ENCODE measurements around the gene RNF111. TPM values are rescaled to one million over a fixed set of nuclear protein-coding genes. Genes with fewer than 3 reads are reported as not detected.

RNF111 gene
- total and polyA plus RNA-seq, 2 of the 13 experiments (the other 11 are each of a cell fraction or from before 2014, with no cell fraction given), result 12.1 to 23.1 TPM

GRCh38 chr15:58987491-58988005, at the start of gene RNF111 (continued):
- no peak for TF ChIP-seq MAZ (IDR thresholded peaks at IDR 0.05; ENCODE audit: borderline replicate concordance, low read depth, low read length)
- TF ChIP-seq MAZ (CRISPR knock-in tag; IDR thresholded peaks at IDR 0.05; ENCODE audit: low read depth), result peak; percentile 2; the same call in 1 of the 2 replicates
- TF ChIP-seq ZNF781 (CRISPR knock-in tag; IDR thresholded peaks at IDR 0.05; ENCODE audit: borderline replicate concordance, not compliant biosample characterization), result no peak
- no peak for TF ChIP-seq ZNF451 (CRISPR knock-in tag; IDR thresholded peaks at IDR 0.05)
- no peak for TF ChIP-seq ZNF615 (CRISPR knock-in tag; IDR thresholded peaks at IDR 0.05; ENCODE audit: borderline replicate concordance)
- no peak for TF ChIP-seq NR2F6 (IDR thresholded peaks at IDR 0.05)
- no peak for TF ChIP-seq NR2F6 (CRISPR knock-in tag; IDR thresholded peaks at IDR 0.05)
- no peak for TF ChIP-seq NAIF1 (CRISPR knock-in tag; IDR thresholded peaks at IDR 0.05; ENCODE audit: borderline replicate concordance)
- TF ChIP-seq GABPB1 (CRISPR knock-in tag; IDR thresholded peaks at IDR 0.05), result peak; percentile 68
- TF ChIP-seq, protein P1, sequence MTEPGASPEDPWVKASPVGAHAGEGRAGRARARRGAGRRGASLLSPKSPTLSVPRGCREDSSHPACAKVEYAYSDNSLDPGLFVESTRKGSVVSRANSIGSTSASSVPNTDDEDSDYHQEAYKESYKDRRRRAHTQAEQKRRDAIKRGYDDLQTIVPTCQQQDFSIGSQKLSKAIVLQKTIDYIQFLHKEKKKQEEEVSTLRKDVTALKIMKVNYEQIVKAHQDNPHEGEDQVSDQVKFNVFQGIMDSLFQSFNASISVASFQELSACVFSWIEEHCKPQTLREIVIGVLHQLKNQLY (CRISPR knock-in tag; IDR thresholded peaks at IDR 0.05), result no peak
- 0 out of 2 replicates have a peak, but pooled peaks have one; percentile 29 for TF ChIP-seq ZNF891 (CRISPR knock-in tag; IDR thresholded peaks at IDR 0.05)
- TF ChIP-seq RARG (CRISPR knock-in tag; IDR thresholded peaks at IDR 0.05; ENCODE audit: low read depth), result no peak
- TF ChIP-seq ZSCAN22 (CRISPR knock-in tag; IDR thresholded peaks at IDR 0.05), result no peak
- no peak for TF ChIP-seq ZNF672 (CRISPR knock-in tag; IDR thresholded peaks at IDR 0.05)
- TF ChIP-seq ZNF629 (CRISPR knock-in tag; conservative IDR thresholded peaks at IDR 0.05), result no peak
- TF ChIP-seq, protein P2, sequence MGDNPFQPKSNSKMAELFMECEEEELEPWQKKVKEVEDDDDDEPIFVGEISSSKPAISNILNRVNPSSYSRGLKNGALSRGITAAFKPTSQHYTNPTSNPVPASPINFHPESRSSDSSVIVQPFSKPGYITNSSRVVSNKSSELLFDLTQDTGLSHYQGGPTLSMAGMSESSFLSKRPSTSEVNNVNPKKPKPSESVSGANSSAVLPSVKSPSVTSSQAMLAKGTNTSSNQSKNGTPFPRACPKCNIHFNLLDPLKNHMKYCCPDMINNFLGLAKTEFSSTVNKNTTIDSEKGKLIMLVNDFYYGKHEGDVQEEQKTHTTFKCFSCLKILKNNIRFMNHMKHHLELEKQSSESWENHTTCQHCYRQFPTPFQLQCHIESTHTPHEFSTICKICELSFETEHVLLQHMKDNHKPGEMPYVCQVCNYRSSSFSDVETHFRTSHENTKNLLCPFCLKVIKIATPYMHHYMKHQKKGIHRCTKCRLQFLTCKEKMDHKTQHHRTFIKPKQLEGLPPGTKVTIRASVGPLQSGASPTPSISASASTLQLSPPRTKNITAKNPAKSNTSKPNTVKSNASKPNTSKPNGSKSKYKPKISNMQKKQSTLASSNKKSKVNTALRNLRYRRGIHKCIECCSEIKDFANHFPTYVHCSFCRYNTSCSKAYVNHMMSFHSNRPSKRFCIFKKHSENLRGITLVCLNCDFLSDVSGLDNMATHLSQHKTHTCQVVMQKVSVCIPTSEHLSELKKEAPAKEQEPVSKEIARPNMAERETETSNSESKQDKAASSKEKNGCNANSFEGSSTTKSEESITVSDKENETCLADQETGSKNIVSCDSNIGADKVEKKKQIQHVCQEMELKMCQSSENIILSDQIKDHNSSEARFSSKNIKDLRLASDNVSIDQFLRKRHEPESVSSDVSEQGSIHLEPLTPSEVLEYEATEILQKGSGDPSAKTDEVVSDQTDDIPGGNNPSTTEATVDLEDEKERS (CRISPR knock-in tag; IDR thresholded peaks at IDR 0.05), result no peak
- TF ChIP-seq, protein P3, sequence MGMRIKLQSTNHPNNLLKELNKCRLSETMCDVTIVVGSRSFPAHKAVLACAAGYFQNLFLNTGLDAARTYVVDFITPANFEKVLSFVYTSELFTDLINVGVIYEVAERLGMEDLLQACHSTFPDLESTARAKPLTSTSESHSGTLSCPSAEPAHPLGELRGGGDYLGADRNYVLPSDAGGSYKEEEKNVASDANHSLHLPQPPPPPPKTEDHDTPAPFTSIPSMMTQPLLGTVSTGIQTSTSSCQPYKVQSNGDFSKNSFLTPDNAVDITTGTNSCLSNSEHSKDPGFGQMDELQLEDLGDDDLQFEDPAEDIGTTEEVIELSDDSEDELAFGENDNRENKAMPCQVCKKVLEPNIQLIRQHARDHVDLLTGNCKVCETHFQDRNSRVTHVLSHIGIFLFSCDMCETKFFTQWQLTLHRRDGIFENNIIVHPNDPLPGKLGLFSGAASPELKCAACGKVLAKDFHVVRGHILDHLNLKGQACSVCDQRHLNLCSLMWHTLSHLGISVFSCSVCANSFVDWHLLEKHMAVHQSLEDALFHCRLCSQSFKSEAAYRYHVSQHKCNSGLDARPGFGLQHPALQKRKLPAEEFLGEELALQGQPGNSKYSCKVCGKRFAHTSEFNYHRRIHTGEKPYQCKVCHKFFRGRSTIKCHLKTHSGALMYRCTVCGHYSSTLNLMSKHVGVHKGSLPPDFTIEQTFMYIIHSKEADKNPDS (CRISPR knock-in tag; IDR thresholded peaks at IDR 0.05), result no peak
- TF ChIP-seq ZKSCAN5 (CRISPR knock-in tag; IDR thresholded peaks at IDR 0.05), result no peak
- TF ChIP-seq TIGD3 (CRISPR knock-in tag; IDR thresholded peaks at IDR 0.05; ENCODE audit: borderline replicate concordance), result no peak
- TF ChIP-seq CBX2 (IDR thresholded peaks at IDR 0.05; ENCODE audit: low read depth, low read length), result no peak
- TF ChIP-seq CBX2 (CRISPR knock-in tag; IDR thresholded peaks at IDR 0.05; ENCODE audit: low read depth), result no peak
- TF ChIP-seq ZUFSP (CRISPR knock-in tag; IDR thresholded peaks at IDR 0.05; ENCODE audit: borderline replicate concordance), result no peak
